T-helper 9 cell (primary cell): ENCODE measurements around the gene P2RY8.
"Not testable (repeated sequence)": the region's sequence is repeated elsewhere in the genome, so short reads cannot be mapped to it uniquely, and the experiment has no call there.

ENCODE experiments used
- DNase-seq: peaks from one replicate; pipeline ENCODE4 v3.0.0-alpha.2; 2020

Gene P2RY8

DNA sequence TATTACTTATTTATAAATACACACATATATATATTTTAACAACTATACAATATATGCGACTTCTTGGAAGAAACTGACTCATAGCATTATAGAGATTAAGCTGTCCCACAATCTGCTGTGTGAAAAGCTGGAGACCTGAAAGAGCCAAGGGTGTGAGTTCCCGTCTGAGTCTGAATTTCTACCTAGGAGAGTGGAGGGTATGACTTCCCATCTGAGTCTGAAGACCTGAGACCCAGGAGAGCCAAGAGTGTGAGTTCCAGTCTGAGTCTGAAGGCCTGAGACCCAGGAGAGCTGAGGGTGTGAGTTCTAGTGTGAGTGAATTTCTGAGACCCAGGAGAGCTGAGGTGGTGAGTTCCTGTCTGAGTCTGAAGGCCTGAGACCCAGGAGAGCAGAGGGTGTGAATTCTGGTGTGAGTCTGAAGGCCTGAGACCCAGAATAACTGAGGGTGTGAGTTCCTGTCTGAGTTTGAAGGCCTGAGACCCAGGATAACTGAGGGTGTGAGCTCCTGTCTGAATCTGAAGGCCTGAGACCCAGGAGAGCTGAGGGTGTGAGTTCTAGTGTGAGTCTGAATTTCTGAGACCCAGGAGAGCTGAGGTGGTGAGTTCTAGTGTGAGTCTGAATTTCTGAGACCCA, 8.9 kb upstream of the P2RY8 start:
- DNase-seq, result no peak

DNA sequence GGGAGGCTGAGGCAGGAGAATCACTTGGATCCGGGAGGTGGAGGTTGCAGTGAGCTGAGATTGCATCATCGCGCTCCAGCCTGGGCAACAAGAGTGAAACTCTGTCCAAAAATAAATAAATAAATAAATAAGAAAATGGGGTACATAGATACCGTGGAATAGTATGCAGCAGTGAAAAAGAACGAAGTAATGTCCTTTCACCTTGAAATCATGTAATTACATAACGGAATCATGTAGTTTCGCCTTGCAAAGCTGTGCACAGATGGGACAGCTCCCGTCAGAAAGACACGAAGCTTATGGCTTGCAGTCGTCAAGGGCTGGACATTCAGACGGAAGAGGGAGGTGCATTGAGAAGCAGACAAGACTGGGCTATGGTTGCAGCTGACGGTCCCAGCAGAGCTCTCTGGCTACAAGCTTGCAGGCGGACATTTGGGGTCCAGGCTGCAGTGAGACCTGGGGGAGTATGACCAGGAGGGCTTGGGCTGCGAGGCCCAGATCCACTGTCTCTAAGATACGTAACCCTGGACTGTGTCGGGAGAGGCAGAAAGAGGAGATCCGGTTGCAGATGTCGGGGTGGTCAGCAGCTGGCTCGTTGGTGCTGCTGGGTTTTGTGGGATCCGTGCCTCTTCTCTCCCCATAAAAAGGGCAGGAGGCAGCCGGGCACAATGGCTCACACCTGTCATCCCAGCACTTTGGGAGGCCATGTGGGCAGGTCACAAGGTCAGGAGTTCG, 6.2 kb upstream of the P2RY8 start:
- DNase-seq, result no peak

GRCh38 chrX:1539146-1539545, 2.2 kb upstream of the P2RY8 start:
- not testable (repeated sequence) for DNase-seq

- not testable (repeated sequence) for DNase-seq
Measured at GRCh38 chrX:1537716-1538090, 718 bp upstream of the P2RY8 start.

GRCh38 chrX:1536712-1537030, 314 bp downstream of the P2RY8 start:
- peak; percentile 11 for DNase-seq

- peak; percentile 15 for DNase-seq
Measured at GRCh38 chrX:1535241-1536041, 1.5 kb downstream of the P2RY8 start.

DNA sequence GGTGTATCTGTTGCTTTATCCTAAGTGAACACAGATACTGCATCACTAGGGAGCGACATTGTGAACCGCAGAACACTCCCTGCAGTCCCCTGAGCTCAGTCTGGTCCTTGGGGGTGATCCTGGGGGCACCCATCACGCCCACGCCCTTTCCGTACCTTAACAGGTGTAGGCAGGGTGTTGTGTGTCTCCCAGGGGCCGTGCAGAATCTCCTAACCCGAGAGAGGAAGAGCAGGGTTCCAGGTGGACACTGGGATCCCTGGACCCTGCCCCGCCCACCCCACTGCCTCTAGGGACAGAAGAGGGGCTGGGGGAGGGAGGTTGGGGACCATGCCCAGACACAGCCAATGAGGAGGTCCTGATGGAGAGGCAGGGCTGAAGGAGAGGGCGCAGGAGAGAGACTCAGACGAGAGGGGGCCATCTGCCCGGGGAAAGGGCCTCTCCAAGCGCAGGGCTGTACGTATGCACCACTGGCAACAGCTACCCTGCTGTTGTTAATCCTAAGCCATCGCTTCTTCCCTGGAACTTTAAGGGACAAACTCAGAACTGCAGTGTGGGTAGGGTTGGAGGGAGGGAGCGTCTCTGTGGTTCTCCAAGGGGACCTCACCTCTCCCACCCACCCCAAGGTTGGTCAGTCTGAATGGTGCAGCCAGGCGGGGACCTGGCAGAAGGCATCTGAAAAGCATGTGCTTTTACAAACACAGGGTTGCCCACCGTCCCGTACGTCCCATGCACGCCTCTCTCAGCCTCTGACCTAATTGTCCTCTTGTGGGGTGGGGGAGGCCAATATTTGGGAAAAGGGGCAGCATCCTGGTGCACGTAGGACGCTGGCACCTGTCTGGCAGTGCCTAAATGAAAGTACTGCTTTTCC, 2.5 kb downstream of the P2RY8 start:
- DNase-seq, result no peak

DNA sequence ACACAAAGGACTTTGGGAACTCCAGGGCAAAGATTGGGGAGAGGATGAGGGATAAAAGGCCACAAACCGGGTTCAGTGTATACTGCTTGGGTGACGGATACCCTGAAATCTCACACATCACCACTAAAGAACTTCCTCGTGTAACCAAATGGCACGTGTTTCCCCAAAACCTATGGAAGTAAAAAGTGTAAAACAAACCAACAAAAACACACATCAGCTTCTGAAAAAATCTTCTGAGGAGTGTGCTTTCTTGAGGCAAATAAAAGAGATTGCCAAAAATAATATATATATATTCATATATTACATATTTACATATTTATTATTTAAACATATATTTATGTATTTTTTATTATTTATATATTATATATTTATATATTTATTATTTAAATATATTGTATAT, 3.9 kb downstream of the P2RY8 start:
- DNase-seq, result no peak

DNA sequence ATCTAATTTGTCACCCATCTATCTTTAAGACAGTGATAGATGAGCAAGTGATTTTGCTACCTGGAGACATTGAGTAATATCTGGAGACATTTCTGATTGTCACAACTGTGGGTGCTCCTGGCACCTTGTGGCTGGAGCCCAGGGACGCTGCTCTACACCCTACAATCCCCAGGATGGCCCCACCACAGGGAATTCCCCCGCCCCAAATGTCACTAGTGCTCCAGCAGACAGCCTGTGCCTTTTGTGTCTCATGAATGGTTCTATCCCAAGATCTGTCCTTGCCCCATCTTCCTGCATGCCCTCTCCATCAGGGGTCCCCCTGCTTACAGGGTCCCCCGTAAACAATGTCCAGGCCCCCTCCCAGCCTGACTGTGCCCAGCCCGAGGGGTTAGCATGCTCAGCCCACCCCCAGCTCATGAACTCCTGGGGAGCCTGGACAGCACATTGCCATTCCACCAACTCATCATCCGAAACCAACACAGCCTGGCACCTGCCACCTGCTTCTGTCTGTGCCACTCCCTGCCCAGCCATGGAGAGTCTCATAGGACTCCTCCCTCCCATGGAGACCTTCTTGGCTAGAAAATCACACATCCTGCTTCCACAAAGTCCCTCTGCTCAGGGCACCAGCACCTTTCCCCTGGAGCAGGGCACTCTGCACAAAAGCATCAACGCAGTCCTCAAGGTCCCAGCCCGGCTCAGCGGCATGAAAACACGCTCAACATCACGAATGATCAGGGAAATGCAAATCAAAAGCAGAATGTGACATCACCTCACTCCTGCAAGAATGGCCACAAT, 5.7 kb downstream of the P2RY8 start:
- DNase-seq, result no peak

DNA sequence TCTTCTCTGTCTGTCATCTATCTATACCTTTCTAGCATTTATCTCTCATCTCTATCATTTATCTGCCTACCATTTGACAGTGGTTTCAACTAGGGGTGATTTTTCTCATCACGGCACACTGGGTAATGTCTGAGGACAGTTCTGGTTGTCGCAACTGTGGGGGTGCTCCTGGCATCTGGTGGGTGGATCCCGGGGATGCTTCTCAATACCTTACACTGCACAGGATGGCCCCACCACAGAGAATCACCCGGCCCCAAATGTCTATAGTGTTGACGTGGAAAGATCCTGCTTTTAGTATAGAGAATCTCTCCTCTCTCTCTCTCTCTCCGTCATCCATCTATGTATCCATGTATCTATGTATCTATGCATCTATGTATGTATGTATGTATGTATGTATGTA, 7.2 kb downstream of the P2RY8 start:
- no peak for DNase-seq

DNA sequence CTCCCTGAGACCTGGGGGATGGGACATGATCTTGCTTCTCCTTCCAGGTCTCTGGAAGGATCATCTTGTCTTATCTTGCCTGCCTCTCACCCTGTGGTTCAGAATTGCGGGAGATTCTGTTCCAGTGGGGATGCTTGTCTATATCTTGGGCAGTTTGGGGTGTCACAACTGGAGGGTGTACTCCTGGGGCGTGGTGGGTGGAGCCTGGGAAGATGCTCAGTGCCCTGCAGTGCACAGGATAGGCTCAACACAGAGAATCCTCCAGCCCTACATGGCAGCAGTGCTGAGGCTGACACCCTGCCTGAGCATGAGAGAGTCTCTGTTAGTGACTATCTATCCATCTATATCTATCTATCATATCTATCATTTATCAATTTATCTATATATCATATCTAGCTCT, 7.7 kb downstream of the P2RY8 start:
- no peak for DNase-seq

- no peak for DNase-seq
Measured at GRCh38 chrX:1528884-1529203, 8.1 kb downstream of the P2RY8 start.

DNA sequence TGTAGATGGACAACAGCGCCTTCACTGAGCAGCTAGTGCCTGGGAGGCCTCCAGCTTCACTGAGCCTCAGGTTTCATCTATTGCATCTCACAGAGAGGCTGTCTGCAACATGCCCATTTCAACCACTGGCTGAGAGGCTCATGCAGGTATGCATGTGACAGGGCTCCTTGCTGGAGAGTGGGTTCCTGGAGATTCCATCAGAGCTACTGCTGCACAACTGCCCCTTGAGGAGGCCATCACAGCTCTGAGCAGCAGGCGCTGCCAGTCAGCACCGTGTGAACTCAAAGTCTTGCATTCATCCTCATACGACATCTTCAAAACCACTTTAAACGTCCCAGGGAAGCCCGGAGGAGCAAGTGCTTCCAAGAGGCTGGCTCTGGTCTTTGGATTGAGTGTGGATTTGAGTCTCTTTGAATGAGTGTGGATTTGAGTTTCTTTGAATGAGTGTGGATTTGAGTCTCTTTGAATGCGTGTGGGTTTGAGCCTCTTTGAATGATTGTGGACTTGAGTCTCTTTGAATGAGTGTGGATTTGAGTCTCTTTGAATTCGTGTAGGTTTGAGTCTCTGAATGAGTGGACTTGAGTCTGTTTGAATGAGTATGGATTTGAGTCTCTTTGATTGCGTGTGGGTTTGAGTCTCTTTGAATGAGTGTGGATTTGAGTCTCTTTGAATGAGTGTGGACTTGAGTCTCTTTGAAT, 8.7 kb downstream of the P2RY8 start:
- DNase-seq, result no peak

DNA sequence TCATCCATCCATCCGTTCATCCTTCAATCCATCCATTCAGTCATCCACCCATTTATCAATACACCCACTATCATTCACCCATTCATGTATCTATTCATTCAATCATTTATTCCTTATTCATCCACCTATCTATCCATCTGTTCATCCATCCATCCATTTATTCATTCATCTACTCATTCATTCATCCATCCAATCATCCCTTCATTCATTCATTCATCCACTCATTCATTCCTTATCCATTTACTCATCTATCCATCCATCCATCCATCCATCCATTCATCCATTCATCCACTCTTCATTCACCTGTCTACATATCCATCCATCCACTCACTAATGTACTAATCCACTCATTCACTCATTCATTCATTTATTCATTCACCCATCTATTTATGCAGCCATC, 9.5 kb downstream of the P2RY8 start:
- no peak for DNase-seq

DNA sequence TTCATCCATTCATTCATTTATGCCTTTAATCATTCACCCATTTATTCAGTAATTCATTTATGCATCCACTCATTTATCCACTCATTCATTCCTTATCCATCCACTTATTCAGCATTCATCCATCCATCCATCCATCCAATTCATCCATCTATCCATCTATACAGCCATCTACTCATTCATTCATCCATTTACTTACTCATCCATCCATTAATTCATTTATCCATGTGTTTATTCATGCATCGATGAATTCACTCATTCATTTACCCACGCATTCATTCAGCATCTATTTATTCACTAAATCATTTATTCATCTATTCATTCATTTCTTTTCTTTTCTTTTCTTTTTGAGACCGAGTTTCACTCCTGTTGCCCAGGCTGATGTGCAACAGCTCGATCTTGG, 10.4 kb downstream of the P2RY8 start:
- DNase-seq, result no peak

- DNase-seq, result no peak
Measured at GRCh38 chrX:1525583-1526355, 11.2 kb downstream of the P2RY8 start.

DNA sequence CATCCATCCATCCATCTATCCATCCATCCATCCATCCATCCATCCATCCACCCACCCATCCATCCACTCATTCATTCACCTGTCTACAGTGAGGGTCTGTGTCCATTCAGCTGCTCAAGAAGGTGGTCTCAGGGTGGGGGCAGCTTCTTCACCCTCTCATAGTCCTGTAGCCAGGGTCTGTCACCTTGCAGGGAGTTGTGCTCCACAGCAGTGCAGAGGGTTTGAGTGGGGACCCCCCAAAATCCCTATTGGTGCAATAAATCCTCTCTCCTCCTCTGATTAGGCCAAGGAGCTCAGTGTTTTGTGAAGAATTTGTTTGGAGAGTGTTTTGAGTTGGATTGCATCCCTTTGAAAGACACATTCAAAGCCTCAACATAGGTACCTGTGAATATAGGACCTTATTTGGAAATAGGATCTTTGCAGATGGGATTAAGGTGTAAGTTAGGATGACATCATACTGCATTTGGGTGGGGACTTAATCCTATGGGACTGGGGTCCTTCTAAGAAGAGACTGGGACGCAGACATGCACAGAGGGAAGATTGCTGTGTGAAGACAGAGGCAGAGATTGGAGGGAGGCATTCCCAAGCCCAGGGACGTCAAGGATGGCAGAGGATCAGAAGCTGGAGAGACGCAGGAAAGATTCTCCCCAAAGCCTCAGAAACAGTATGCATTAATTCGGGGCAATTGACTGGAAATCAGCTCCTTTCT, 12.0 kb downstream of the P2RY8 start:
- no peak for DNase-seq

- DNase-seq, result not testable (repeated sequence)
Measured at GRCh38 chrX:1522905-1523304, 14.1 kb downstream of the P2RY8 start.

GRCh38 chrX:1521459-1521956, 15.5 kb downstream of the P2RY8 start:
- DNase-seq, result peak; percentile 47

DNA sequence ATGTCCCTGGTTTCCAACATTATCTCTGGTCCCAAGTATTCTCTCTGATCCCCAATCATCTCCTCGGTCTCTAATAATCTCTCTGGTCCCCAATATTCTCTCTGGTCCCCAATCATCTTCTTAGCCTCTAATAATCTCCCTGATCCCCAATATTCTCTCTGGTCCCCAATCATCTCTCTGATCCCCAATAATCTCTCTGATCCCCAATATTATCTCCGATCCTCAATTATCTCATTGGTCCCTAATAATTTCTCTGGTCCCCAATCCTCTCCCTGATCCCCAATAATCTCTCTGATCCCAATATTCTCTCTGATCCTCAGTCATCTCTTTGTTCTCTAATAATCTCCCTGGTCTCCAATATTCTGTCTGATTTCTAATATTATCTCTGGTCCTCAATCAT, 16.6 kb downstream of the P2RY8 start:
- DNase-seq, result no peak
